AG09309 (cell line): Measurements from ENCODE around the gene TRERF1.

ENCODE experiments used
- DNase-seq: peaks from one replicate; pipeline ENCODE4 v3.0.0-alpha.2; 2010; ENCODE audit warnings: low read depth
- H3K4me3 ChIP-seq: 2 replicates; pipeline ENCODE4 v1.5.1; 2011; ENCODE audit warnings: mild to moderate bottlenecking, low read depth, low read length, moderate library complexity; ENCODE audit not compliant: control insufficient read depth
- TF ChIP-seq, protein P1 (sequence below): IDR thresholded peaks from 2 replicates; pipeline ENCODE4 v1.5.1; 2011; ENCODE audit warnings: mild to moderate bottlenecking, low read depth, low read length, inconsistent platforms; ENCODE audit not compliant: insufficient read depth, control insufficient read depth; ENCODE audit errors: missing control alignments

TRERF1 gene

DNA sequence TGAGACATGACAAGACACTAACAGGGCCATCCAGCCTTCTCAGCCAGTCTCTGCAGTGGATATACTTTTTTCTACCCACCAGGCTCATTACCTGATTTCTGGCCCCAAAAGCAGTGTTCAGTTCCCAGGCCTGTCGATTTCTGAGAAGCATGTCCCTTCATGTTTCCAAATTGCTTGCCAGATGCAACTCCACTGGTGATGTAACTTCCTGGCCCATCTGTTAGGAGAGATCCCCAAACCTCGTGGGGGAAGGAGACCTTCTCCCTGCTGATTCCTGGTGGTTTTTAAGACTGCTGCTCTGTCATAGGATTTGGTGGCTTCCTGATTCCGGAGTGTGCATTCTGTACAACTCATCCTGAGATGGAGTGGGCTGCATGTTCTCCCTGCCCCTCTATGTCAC is 202.4 kb downstream of the TRERF1 start:
- TF ChIP-seq, protein P1, sequence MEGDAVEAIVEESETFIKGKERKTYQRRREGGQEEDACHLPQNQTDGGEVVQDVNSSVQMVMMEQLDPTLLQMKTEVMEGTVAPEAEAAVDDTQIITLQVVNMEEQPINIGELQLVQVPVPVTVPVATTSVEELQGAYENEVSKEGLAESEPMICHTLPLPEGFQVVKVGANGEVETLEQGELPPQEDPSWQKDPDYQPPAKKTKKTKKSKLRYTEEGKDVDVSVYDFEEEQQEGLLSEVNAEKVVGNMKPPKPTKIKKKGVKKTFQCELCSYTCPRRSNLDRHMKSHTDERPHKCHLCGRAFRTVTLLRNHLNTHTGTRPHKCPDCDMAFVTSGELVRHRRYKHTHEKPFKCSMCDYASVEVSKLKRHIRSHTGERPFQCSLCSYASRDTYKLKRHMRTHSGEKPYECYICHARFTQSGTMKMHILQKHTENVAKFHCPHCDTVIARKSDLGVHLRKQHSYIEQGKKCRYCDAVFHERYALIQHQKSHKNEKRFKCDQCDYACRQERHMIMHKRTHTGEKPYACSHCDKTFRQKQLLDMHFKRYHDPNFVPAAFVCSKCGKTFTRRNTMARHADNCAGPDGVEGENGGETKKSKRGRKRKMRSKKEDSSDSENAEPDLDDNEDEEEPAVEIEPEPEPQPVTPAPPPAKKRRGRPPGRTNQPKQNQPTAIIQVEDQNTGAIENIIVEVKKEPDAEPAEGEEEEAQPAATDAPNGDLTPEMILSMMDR, result no peak
- DNase-seq, result no peak

DNA sequence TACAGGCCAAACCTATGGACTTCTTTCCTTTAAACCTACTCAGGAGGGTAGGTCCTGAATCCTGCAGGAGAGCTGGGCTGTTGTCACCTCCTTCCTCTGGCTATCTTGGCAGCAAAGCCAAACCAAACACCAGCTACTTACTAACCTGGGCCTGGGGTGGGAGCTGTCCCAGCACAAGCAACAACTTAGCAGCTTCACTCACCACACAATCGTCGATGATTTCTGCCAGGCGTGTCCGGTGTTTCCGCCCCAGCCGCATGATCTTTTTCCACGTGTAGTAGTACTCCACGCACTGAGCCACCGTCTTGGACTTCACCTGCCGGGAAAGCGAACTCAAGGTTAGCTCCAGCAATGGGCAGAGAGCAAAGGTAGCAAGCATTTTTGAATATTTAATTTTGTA is 208.7 kb downstream of the TRERF1 start:
- DNase-seq, result no peak
- TF ChIP-seq, protein P1, result no peak
- no peak overlapping the region for H3K4me3 ChIP-seq

More for the DNA sequence above, 202.4 kb downstream of the TRERF1 start:
- no peak overlapping the region for H3K4me3 ChIP-seq

DNA sequence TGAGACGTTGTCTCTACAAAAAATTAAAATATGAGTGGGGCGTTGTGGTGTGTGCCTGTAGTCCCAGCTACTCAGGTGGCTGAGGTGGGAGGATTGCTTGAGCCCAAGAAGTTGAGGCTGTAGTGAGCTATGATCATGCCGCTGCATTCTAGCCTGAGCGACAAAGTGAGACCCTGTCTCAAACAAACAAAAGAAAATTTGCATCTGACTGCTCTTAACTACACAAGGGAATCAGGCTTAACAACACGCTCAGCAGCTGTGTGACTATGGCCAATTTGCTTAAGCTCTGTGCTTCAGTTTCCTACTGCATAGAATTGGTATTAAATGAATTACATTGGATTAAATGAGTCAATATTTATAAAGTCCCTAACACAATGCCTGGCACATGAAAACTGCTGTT is 209.8 kb downstream of the TRERF1 start:
- no peak overlapping the region for H3K4me3 ChIP-seq
- TF ChIP-seq, protein P1, result no peak
- no peak for DNase-seq

DNA sequence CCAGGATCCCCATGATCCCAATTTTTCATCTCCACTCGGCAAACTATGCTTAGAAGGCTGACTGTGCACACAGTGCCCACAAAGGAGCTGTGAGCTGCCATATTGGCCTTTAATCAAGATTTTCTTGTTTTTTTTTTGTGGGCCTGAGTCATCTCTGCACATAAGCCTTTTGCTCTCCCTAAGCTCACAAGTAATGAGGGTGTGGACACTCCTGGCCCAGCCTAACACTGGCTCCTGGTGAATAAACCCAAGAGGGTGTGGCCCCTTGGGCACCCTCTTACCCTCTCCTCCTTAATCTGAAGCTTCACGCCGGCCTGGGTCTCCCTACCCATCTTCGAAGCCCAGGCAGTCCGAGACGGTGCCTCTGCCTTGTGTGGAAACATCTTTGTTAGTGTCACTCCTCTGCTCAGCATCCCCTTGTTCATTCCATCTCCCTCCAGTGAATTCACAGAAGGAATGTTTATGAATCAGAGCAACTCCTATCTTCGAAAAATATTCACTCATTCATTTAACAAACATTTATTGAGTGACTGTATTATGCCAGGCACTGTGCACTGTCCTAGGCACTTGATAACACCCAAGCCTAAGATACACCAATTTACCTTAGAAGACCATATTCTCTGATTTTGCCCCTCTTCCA is 211.9 kb downstream of the TRERF1 start:
- H3K4me3 ChIP-seq, result no peak overlapping the region
- no peak for DNase-seq
- TF ChIP-seq, protein P1, result no peak

DNA sequence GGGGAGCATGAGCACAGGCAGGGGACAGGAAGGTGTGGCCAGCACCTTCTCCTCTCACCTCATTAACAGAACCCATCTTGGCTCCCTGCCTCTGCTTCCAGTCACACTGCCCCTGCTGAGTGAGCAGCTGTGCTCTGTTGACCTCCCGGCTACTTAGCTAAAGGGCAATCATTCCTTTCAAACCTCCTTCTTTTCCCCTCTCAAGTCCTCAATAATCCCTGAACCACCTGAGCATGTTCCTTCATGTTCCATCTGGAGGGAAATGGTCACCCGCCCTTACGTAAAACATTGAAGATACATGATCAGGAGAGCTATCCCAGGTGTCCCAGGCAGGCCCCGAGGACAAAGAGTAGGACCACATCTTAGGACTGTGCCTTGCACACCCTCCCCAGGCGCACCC is 212.4 kb downstream of the TRERF1 start:
- no peak for DNase-seq
- H3K4me3 ChIP-seq, result no peak overlapping the region
- TF ChIP-seq, protein P1, result no peak

DNA sequence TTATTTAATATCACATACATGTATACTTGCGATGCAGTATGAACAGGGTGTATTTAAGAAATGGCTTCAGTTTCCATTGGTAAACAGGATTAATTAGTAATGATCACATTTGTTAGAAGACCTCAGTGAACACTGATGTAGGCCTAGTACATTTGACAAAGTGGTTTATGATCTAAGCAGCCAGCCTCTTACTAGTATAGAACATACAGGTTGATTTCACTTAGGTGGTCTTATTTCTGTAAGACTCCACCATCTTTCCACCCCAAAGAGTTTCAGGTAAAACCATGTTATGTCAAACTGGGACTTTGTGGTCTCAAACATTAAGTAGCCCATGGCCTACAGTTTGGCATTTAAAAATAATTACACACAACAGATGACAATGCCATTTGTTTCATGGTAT is 213.9 kb downstream of the TRERF1 start:
- TF ChIP-seq, protein P1, result no peak
- no peak for DNase-seq
- H3K4me3 ChIP-seq, result no peak overlapping the region
